ENCODE measurements around the gene MGST2.

The MGST2 gene

DNA sequence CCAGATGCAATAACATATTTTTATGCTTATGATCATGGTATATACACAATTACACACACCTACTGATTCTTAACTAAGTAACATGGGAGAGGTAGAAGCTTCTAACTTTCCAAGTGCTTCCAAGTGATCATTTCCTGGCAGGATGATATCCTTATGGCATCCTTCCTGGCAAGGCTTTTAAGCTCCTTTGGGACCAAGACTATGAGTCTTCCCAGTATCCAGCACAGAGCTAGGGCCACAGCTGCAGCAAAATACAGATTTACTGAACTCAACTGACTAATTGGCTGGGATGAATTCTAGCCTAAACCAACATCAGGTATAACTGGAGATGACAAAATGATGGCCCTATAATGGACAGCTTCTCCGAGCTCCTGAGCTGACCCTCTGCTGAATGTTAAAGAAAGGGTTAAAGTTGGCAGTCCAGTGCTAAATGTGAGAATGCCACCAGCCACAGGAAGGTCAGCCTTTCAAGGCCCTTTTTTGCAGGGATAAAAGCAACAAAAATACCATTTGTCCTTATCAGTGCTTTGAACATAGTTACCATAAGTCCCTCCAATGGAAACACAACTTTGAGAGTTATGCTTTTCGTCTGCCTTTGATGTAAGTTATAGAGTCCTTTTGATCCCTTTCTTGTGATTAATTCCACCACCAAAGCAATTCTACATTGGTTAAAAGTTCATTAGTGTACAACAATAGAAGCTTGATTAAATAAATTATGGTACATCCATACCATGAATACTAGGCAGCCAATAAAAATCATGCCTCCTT lies 73.4 kb downstream of the MGST2 start:
- peaks cover 24% of the 10 kb centered on the region for H3K4me1 ChIP-seq (ENCODE audit: control insufficient read depth, insufficient read depth, low read length)
- H3K27me3 ChIP-seq (ENCODE audit: control insufficient read depth, insufficient read depth, low read length) = no peaks in the 10 kb centered on the region
- no peaks in the 10 kb centered on the region for H3K9me3 ChIP-seq (ENCODE audit: control insufficient read depth, low read length)
- H3K4me3 ChIP-seq (ENCODE audit: low read length) = no peak overlapping the region
- H3K9ac ChIP-seq (ENCODE audit: low read length) = no peak overlapping the region
- H3K36me3 ChIP-seq (ENCODE audit: control insufficient read depth, insufficient read depth, low read length) = no peaks in the 10 kb centered on the region

DNA sequence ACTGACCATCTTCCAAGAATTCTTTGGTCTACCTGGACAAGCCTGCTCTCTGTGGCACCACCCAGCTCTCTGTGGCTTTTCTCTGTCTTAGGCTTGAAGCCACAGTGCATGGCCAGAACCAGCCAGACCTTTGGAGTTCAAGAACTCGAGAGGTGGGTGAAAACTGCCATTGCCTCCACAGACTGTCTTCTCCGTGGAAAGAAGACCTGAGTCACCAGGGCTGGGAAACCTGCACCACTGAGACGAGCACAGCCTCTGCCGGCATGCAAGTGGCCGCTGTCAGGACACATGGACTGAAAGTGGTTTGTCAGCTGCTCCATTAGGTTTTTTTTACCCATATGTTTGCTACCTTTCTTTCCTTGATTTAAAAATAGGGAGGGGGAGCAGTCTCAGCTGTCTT lies 74.5 kb downstream of the MGST2 start:
- Histone ChIP-seq H3K4me1 (ENCODE audit: control insufficient read depth, insufficient read depth, low read length) (peaks cover 18% of the 10 kb centered on the region), H3K9ac (ENCODE audit: low read length) (peak overlapping the region; percentile 47), H3K36me3 (ENCODE audit: control insufficient read depth, insufficient read depth, low read length) (no peaks in the 10 kb centered on the region), H3K27me3 (ENCODE audit: control insufficient read depth, insufficient read depth, low read length) (no peaks in the 10 kb centered on the region), H3K4me3 (ENCODE audit: low read length) (no peak overlapping the region), H3K9me3 (ENCODE audit: control insufficient read depth, low read length) (no peaks in the 10 kb centered on the region)

DNA sequence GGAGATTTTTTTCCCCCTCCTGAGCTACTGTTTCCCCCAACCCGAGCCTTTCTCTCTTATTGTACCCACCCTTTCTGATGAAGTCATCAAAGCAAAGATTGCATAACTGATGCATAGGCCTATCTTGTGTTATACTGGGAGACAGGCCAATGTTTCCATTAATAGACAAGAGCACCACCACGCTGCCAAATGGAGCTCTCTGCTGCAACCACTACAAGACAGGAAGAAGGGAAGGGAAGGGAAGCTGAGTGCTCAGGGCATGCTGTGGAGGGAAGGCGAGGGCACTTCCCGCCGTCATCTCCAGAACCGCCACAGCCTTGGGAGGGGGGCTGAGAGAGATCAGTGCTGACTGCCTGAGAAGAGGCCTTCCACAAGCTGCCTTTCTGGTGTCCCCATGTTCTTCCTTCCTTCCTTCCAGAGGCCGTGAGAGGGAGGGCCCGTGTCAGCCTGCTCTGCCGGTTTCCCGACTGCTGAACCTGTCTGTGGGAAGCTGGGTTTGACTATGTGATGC lies 75.0 kb downstream of the MGST2 start:
- peaks cover 18% of the 10 kb centered on the region for H3K4me1 ChIP-seq (ENCODE audit: control insufficient read depth, insufficient read depth, low read length)
- H3K4me3 ChIP-seq (ENCODE audit: low read length) = no peak overlapping the region
- no peaks in the 10 kb centered on the region for H3K9me3 ChIP-seq (ENCODE audit: control insufficient read depth, low read length)
- no peaks in the 10 kb centered on the region for H3K27me3 ChIP-seq (ENCODE audit: control insufficient read depth, insufficient read depth, low read length)
- no peaks in the 10 kb centered on the region for H3K36me3 ChIP-seq (ENCODE audit: control insufficient read depth, insufficient read depth, low read length)
- peak overlapping the region; percentile 47 for H3K9ac ChIP-seq (ENCODE audit: low read length)

DNA sequence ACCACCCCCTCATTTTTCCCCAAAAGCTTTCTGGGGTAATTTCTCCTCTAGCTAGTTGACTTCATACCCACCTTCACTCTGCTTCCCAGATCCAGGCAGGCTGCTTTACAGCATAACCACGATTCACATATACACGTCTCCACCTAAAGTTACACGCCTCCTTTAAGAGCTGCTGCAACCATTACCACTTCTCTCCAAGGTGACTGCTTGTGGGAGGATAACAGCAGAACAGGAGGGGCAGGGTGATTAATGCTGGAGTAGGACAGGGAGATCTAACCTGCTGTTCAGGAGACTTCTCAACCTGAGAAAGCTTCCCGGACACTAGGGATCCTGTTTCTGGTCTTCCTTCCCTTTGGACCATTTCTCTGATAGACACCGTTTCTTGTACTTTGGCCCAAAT lies 77.4 kb downstream of the MGST2 start:
- Histone ChIP-seq H3K9ac (ENCODE audit: low read length) (no peak overlapping the region), H3K27me3 (ENCODE audit: control insufficient read depth, insufficient read depth, low read length) (no peaks in the 10 kb centered on the region), H3K4me3 (ENCODE audit: low read length) (no peak overlapping the region), H3K36me3 (ENCODE audit: control insufficient read depth, insufficient read depth, low read length) (no peaks in the 10 kb centered on the region), H3K9me3 (ENCODE audit: control insufficient read depth, low read length) (no peaks in the 10 kb centered on the region), H3K4me1 (ENCODE audit: control insufficient read depth, insufficient read depth, low read length) (peaks cover 18% of the 10 kb centered on the region)

DNA sequence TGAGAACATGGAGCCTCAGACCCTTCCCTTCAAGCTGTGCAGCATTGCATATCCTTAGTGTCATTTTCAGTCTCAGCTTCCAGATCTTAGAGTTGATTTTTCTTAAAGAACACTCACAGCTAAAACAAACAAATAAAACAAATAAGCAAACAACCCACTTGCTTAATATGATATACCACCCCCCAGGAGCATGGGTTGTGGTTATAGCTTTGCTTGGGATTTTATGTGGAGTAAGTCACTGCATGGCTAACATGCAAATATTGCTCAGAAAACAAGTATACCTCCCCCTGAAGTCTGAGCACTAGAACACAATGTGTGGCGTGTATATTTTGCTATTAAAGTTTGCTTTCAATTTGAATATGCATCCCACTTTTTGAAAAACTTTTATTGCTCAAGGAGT lies 78.6 kb downstream of the MGST2 start:
- no peak overlapping the region for H3K9ac ChIP-seq (ENCODE audit: low read length)
- no peaks in the 10 kb centered on the region for H3K9me3 ChIP-seq (ENCODE audit: control insufficient read depth, low read length)

DNA sequence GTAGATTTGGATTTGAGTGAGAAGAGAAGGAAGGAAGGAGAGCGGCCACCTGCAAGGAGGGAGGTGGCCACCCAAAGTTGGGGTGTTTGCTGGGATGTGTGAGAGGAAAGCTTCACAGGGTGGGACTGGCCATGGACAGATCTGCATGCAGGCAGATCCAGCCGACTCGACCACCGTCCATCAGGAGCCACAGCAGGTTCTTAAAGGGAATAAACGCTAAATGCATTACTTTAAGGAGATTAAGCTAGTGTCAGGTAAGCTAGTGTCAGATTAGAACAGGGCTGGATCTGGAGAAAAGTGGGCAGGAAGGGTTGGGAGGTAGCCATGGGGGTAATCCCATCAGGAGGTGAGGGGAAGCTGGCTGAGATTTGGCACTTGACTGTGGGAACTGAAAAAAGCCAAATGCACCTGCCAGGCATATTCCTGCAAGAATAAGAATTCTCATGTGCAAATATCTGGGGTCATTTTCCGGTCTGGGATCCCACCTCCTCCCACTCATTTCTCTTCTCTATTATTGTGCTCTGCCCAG lies 79.6 kb downstream of the MGST2 start:
- no peaks in the 10 kb centered on the region for H3K36me3 ChIP-seq (ENCODE audit: control insufficient read depth, insufficient read depth, low read length)
- peaks cover 14% of the 10 kb centered on the region for H3K4me1 ChIP-seq (ENCODE audit: control insufficient read depth, insufficient read depth, low read length)
- H3K9ac ChIP-seq (ENCODE audit: low read length) = no peak overlapping the region

More for the DNA sequence above, 78.6 kb downstream of the MGST2 start:
- H3K4me3 ChIP-seq (ENCODE audit: low read length) = no peak overlapping the region
- peaks cover 18% of the 10 kb centered on the region for H3K4me1 ChIP-seq (ENCODE audit: control insufficient read depth, insufficient read depth, low read length)
- H3K27me3 ChIP-seq (ENCODE audit: control insufficient read depth, insufficient read depth, low read length) = no peaks in the 10 kb centered on the region
- H3K36me3 ChIP-seq (ENCODE audit: control insufficient read depth, insufficient read depth, low read length) = no peaks in the 10 kb centered on the region

DNA sequence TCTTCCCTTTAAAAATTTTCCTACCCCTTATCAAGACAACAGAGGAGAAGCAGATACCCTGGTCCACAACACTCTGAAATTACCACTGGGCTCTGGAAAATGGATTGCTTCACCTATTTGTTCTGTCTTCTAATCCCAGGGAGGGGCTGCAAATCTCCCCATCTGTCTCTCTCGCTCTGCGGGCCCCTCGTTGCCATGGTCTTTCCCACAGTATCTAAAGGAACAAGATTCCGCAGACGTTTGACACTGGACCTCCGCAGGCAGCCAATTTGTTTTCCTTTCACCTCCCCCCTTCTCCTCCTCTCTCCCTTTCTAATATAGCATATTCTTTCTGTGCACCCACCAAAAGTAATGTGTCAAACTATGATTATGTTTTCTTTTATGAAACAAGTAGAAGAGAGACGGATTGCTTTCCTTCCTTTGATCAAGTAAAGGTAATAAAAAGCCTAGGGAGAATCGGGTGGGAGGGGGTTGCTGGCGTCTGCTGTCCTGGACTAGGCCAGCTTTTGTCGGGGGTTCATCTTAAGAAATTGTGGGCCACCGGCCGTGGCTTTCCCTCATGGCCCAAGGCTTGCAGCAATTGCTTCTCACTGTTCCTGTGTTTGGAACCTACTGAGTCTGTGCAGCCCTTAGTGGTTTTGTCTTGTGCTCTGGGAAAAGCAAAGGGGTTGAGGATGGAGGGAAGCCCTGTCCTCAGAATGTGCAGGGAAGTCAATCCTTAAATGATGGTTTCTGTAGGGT lies 81.0 kb downstream of the MGST2 start:
- Histone ChIP-seq H3K4me3 (ENCODE audit: low read length) (no peak overlapping the region), H3K36me3 (ENCODE audit: control insufficient read depth, insufficient read depth, low read length) (no peaks in the 10 kb centered on the region), H3K9me3 (ENCODE audit: control insufficient read depth, low read length) (no peaks in the 10 kb centered on the region), H3K27me3 (ENCODE audit: control insufficient read depth, insufficient read depth, low read length) (no peaks in the 10 kb centered on the region), H3K4me1 (ENCODE audit: control insufficient read depth, insufficient read depth, low read length) (no peaks in the 10 kb centered on the region), H3K9ac (ENCODE audit: low read length) (no peak overlapping the region)

More for the DNA sequence above, 79.6 kb downstream of the MGST2 start:
- no peaks in the 10 kb centered on the region for H3K9me3 ChIP-seq (ENCODE audit: control insufficient read depth, low read length)
- H3K4me3 ChIP-seq (ENCODE audit: low read length) = no peak overlapping the region
- no peaks in the 10 kb centered on the region for H3K27me3 ChIP-seq (ENCODE audit: control insufficient read depth, insufficient read depth, low read length)

DNA sequence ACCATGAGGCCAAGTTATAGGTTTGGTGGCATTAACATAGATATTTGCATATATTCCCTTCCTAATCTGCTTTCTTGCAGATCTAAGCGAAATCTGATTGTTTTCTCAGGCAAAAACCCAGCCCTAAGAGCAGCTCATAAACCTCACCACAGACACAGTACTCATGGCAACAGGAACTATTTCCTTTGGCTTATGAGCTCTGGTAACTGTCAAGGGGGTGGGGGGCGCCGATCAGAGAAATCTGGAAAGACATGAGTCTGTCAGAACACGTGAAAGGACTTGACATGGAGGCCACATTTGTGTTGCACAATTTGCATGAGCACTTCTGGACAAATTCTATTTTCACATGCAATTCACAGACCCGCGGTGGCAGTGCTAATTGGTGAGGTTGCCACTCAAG lies 83.7 kb downstream of the MGST2 start:
- Histone ChIP-seq H3K4me1 (ENCODE audit: control insufficient read depth, insufficient read depth, low read length) (no peaks in the 10 kb centered on the region), H3K9ac (ENCODE audit: low read length) (no peak overlapping the region), H3K4me3 (ENCODE audit: low read length) (no peak overlapping the region), H3K36me3 (ENCODE audit: control insufficient read depth, insufficient read depth, low read length) (no peaks in the 10 kb centered on the region), H3K27me3 (ENCODE audit: control insufficient read depth, insufficient read depth, low read length) (no peaks in the 10 kb centered on the region), H3K9me3 (ENCODE audit: control insufficient read depth, low read length) (no peaks in the 10 kb centered on the region)

DNA sequence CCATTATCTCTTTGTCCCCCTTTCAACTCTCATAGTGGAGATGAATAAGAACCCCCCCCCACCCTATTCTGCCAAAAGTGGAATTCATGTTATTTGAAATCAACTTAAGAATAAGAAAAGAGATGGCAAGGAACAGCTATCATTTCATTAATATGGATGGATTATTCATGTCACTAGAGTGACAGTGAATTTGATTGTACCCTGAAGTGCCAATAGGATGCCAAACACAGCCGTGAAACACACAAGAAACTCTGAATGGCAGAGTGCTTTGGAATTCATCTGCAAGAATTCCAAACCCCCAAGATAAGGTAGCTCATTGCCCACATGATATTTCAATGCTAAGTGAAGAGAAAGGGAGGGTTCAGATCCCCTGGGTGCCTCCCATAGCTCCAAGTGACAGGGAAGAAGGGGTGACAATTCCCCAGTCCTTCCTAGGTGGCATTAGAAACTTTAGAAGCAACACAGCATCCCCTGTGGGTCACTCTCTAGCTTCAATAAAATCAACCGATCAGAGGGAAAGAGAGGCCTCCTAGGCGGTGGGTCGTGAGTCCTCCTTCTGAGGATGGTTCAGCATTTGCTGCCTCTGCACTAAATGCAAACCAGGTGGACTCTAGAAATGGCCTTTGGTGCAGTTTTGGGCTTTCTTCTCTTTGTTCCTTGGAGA lies 84.3 kb downstream of the MGST2 start:
- H3K9ac ChIP-seq (ENCODE audit: low read length) = no peak overlapping the region
- no peak overlapping the region for H3K4me3 ChIP-seq (ENCODE audit: low read length)
- no peaks in the 10 kb centered on the region for H3K4me1 ChIP-seq (ENCODE audit: control insufficient read depth, insufficient read depth, low read length)
- no peaks in the 10 kb centered on the region for H3K9me3 ChIP-seq (ENCODE audit: control insufficient read depth, low read length)
- no peaks in the 10 kb centered on the region for H3K36me3 ChIP-seq (ENCODE audit: control insufficient read depth, insufficient read depth, low read length)
- no peaks in the 10 kb centered on the region for H3K27me3 ChIP-seq (ENCODE audit: control insufficient read depth, insufficient read depth, low read length)

DNA sequence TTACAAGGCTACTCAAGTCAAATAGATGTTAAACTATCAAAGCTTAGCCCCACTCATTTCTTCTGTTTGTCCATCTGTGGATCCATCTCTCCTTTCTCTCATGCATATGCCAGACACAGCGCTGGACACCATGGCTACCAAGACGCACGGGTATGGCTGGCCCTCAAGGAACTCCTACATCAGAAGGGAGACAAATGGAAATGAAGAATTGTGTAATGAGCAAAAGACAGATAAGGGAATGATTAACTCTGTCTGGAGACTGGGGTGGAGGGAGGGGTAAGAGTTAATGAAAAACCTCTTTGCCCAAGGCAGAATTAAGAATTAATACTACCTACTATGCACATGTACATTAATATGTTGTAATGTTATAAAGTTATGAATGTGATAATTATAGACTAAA lies 88.1 kb downstream of the MGST2 start:
- Histone ChIP-seq H3K36me3 (ENCODE audit: control insufficient read depth, insufficient read depth, low read length) (no peaks in the 10 kb centered on the region), H3K27me3 (ENCODE audit: control insufficient read depth, insufficient read depth, low read length) (no peaks in the 10 kb centered on the region), H3K9me3 (ENCODE audit: control insufficient read depth, low read length) (no peaks in the 10 kb centered on the region), H3K9ac (ENCODE audit: low read length) (no peak overlapping the region), H3K4me1 (ENCODE audit: control insufficient read depth, insufficient read depth, low read length) (no peaks in the 10 kb centered on the region), H3K4me3 (ENCODE audit: low read length) (no peak overlapping the region)

All from mucosa of stomach (tissue), 1 donor.